Tibial nerve (tissue), 4 donors: ENCODE results near the gene GSG1L. TPM values are rescaled to one million over a fixed set of nuclear protein-coding genes. Genes with fewer than 3 reads are reported as not detected.

ENCODE experiments used
- DNase-seq, 2 donors: peaks; one replicate each; pipeline ENCODE4 v3.0.0-alpha.2; 2019; ENCODE audit warnings: low spot score in 2 of 2
- H3K27ac ChIP-seq, 4 donors: fragments of 200-600 bp; sonication (generic) in 3 of 4; one replicate each; pipeline ENCODE4 v1.5.1; 2017 to 2019; ENCODE audit warnings: mild to moderate bottlenecking in 1 of 4
- H3K27me3 ChIP-seq, 2 donors: fragments of 200-600 bp; sonication (generic) in 1 of 2; one replicate each; pipeline versions ENCODE4 v1.5.1 to v1.6.0; 2017 to 2019
- H3K36me3 ChIP-seq, 3 donors: fragments of 200-600 bp; sonication (generic); one replicate each; pipeline ENCODE4 v1.5.1; 2018 to 2019
- H3K4me1 ChIP-seq, 4 donors: fragments of 200-600 bp; sonication (generic) in 3 of 4; one replicate each; pipeline ENCODE4 v1.5.1; 2017 to 2019
- H3K4me3 ChIP-seq, 4 donors: fragments of 200-600 bp; sonication (generic) in 3 of 4; one replicate each; pipeline ENCODE4 v1.5.1; 2017 to 2019; ENCODE audit warnings: mild to moderate bottlenecking in 1 of 4, moderate library complexity in 1 of 4
- H3K9me3 ChIP-seq, 4 donors: fragments of 200-600 bp; sonication (generic) in 3 of 4; one replicate each; pipeline ENCODE4 v1.5.1; 2017 to 2019
- CTCF ChIP-seq, 5 experiments: fragments of 200-600 bp in 3 of 5; fragments of 450-650 bp in 2 of 5; sonication (generic) in 3 of 5; IDR thresholded peaks; one replicate each; pipeline ENCODE4 v1.5.1; 2016 to 2019; ENCODE audit warnings: antibody characterized with exemption in 5 of 5, mild to moderate bottlenecking in 3 of 5, moderate library complexity in 2 of 5
- EP300 ChIP-seq, 2 donors: sonication (generic); formaldehyde crosslinking; IDR thresholded peaks; one replicate each; pipeline ENCODE4 v1.6.1; 2017; ENCODE audit warnings: antibody characterized with exemption in 2 of 2, mild to moderate bottlenecking in 1 of 2
- POLR2A ChIP-seq, 2 donors: fragments of 450-650 bp; IDR thresholded peaks; one replicate each; pipeline ENCODE4 v1.6.1; 2017; ENCODE audit warnings: antibody characterized with exemption in 2 of 2, mild to moderate bottlenecking in 2 of 2, moderate library complexity in 2 of 2
- WGBS, 2 donors: methylation state at CpG; one replicate each; pipeline ENCODE4 v1.1.5; 2018; 5-methylcytosine and 5-hydroxymethylcytosine counted together
- total RNA-seq, 4 donors: library from RNA; depleted of rRNA; stranded (reverse); fragments of >200 nt; gene quantifications; one replicate each; pipeline ENCODE4 v1.1.0, GENCODE V29; 2016

Gene GSG1L
- total RNA-seq, 4 donors from 2014 or later: not detected

GRCh38 chr16:28038409-28038808 is 25.1 kb downstream of the GSG1L start:
- 85% methylated on average over 12 of the region's 12 CpGs for WGBS, 2 donors
- no peak overlapping the region for H3K4me3 ChIP-seq
- no peak for TF ChIP-seq EP300 (IDR thresholded peaks at IDR 0.05)
- TF ChIP-seq CTCF (IDR thresholded peaks at IDR 0.05): no peak
- no peak for TF ChIP-seq POLR2A (IDR thresholded peaks at IDR 0.05)
- H3K36me3 ChIP-seq: no peaks in the 10 kb centered on the region
- no peak for DNase-seq
- no peaks in the 10 kb centered on the region for H3K27me3 ChIP-seq
- H3K27ac ChIP-seq: no peak overlapping the region
- H3K9me3 ChIP-seq: no peaks in the 10 kb centered on the region
- H3K4me1 ChIP-seq: no peaks in the 10 kb centered on the region

- no peak for DNase-seq
- 49 to 56% methylated on average over 10 of the region's 10 CpGs for WGBS, 2 donors
Measured at GRCh38 chr16:28035866-28036393, 27.6 kb downstream of the GSG1L start.

GRCh38 chr16:28033870-28034269 is 29.6 kb downstream of the GSG1L start:
- no peak overlapping the region for H3K4me3 ChIP-seq
- H3K27me3 ChIP-seq: no peaks in the 10 kb centered on the region
- no peaks in the 10 kb centered on the region for H3K4me1 ChIP-seq
- H3K9me3 ChIP-seq: no peaks in the 10 kb centered on the region
- 86 to 89% methylated on average over 4 of the region's 4 CpGs for WGBS, 2 donors
- no peak for DNase-seq
- TF ChIP-seq EP300 (IDR thresholded peaks at IDR 0.05): no peak
- TF ChIP-seq POLR2A (IDR thresholded peaks at IDR 0.05): no peak
- TF ChIP-seq CTCF (IDR thresholded peaks at IDR 0.05): no peak
- H3K27ac ChIP-seq: no peak overlapping the region
- no peaks in the 10 kb centered on the region for H3K36me3 ChIP-seq

More at GRCh38 chr16:28035866-28036393, 27.6 kb downstream of the GSG1L start:
- Histone ChIP-seq H3K27me3 (no peaks in the 10 kb centered on the region), H3K9me3 (no peaks in the 10 kb centered on the region), H3K27ac (no peak overlapping the region), H3K36me3 (no peaks in the 10 kb centered on the region), H3K4me1 (no peaks in the 10 kb centered on the region), H3K4me3 (no peak overlapping the region)
- no peak for TF ChIP-seq EP300 (IDR thresholded peaks at IDR 0.05)
- TF ChIP-seq CTCF (IDR thresholded peaks at IDR 0.05): no peak
- TF ChIP-seq POLR2A (IDR thresholded peaks at IDR 0.05): no peak

GRCh38 chr16:28029387-28030002 is 34.0 kb downstream of the GSG1L start:
- no peak for TF ChIP-seq CTCF (IDR thresholded peaks at IDR 0.05)
- TF ChIP-seq POLR2A (IDR thresholded peaks at IDR 0.05): no peak
- no peak for TF ChIP-seq EP300 (IDR thresholded peaks at IDR 0.05)
- WGBS, 2 donors: 85 to 87% methylated on average over 6 of the region's 6 CpGs
- Histone ChIP-seq H3K4me3 (no peak overlapping the region), H3K36me3 (no peaks in the 10 kb centered on the region), H3K27me3 (no peaks in the 10 kb centered on the region), H3K27ac (no peak overlapping the region), H3K9me3 (peaks cover 0 to 4% (median 0%) of the 10 kb centered on the region in 4 donors), H3K4me1 (no peaks in the 10 kb centered on the region)
- DNase-seq: no peak

GRCh38 chr16:28027055-28027454 is 36.5 kb downstream of the GSG1L start:
- no peak overlapping the region for H3K27ac ChIP-seq
- H3K4me3 ChIP-seq: no peak overlapping the region
- no peak for DNase-seq
- H3K4me1 ChIP-seq: no peaks in the 10 kb centered on the region
- WGBS, 2 donors: 94 to 96% methylated on average over 3 of the region's 3 CpGs
- TF ChIP-seq CTCF (IDR thresholded peaks at IDR 0.05) (no peak), EP300 (IDR thresholded peaks at IDR 0.05) (no peak), POLR2A (IDR thresholded peaks at IDR 0.05) (no peak)
- H3K36me3 ChIP-seq: no peaks in the 10 kb centered on the region
- H3K9me3 ChIP-seq: peaks cover 0 to 13% (median 0%) of the 10 kb centered on the region in 4 donors
- H3K27me3 ChIP-seq: no peaks in the 10 kb centered on the region
